GM12878 (cell line): ENCODE data around the gene UQCRFS1. TPM values are rescaled to one million over a fixed set of nuclear protein-coding genes. Genes with fewer than 3 reads are reported as not detected.

ENCODE experiments used
- ATAC-seq: fragments of 200-7000 bp; cut with Tn5 transposase; 3 replicates; pipeline ENCODE4 v1.9.1; 2020; ENCODE audit warnings: mild to moderate bottlenecking, moderate library complexity
- BruUV-seq: library from RNA; stranded (reverse); fragments of 400-500 nt; replicated peaks from 2 replicates; lab custom pipeline; 2021; lab: Mats Ljungman, UMichigan
- CTCF ChIA-PET: fragments of 300-600 bp; sonication (Branson Sonifier 250); formaldehyde crosslinking; extraction: SDS; loops from one replicate; lab custom pipeline; 2021; ENCODE audit warnings: inconsistent platforms; lab: Yijun Ruan, JAX
- POLR2A ChIA-PET: fragments of 350-600 bp; formaldehyde crosslinking; extraction: SDS; loops from one replicate; lab custom pipeline; 2021; ENCODE audit warnings: inconsistent platforms; lab: Charles Lee
- RAD21 ChIA-PET: fragments of 300-600 bp; sonication (Branson Sonifier 250); formaldehyde crosslinking; loops from one replicate; lab custom pipeline; 2023; ENCODE audit warnings: antibody characterized with exemption; ENCODE audit not compliant: unreplicated experiment; lab: Charles Lee
- SMC1A ChIA-PET: fragments of 300-600 bp; sonication (Branson Sonifier 250); formaldehyde crosslinking; loops from one replicate; lab custom pipeline; 2023; ENCODE audit not compliant: unreplicated experiment, uncharacterized antibody; lab: Charles Lee
- DNase-seq: peaks from one replicate; pipeline ENCODE4 v3.0.0-alpha.2; 2011; ENCODE audit warnings: low read depth, low spot score
- FAIRE-seq: peaks from 3 replicates; lab custom pipeline; 2011; peaks lifted over from hg19 to GRCh38; lab: Jason Lieb, UNC
- H2AFZ ChIP-seq: 2 replicates; pipeline ENCODE4 v1.6.0; 2011; ENCODE audit warnings: low read depth, low read length, control low read depth; ENCODE audit not compliant: control insufficient read depth
- H3K27ac ChIP-seq: 2 replicates; pipeline ENCODE4 v1.5.1; 2011; ENCODE audit warnings: control low read depth; ENCODE audit not compliant: control insufficient read depth, insufficient read depth
- H3K27me3 ChIP-seq, 2 experiments: replicated peaks in 1 of 2; 2 replicates each; pipeline versions ENCODE4 v1.6.0 to v1.6.1; 2011; ENCODE audit warnings: low read length in 1 of 2; ENCODE audit not compliant: control insufficient read depth in 2 of 2, insufficient read depth in 2 of 2
- H3K36me3 ChIP-seq, 2 experiments: 2 replicates each; pipeline ENCODE4 v1.5.1; 2011; ENCODE audit warnings: low read length in 1 of 2; ENCODE audit not compliant: control insufficient read depth in 2 of 2, insufficient read depth in 2 of 2
- H3K4me1 ChIP-seq: 2 replicates; pipeline ENCODE4 v1.6.1; 2011; ENCODE audit warnings: mild to moderate bottlenecking, low read length, moderate library complexity, mixed read lengths; ENCODE audit not compliant: control insufficient read depth, insufficient read depth
- H3K4me2 ChIP-seq: 2 replicates; pipeline ENCODE4 v1.6.0; 2011; ENCODE audit warnings: control low read depth; ENCODE audit not compliant: control insufficient read depth, insufficient read depth
- H3K4me3 ChIP-seq: fragments of 200-600 bp; sonication (generic); 2 replicates; pipeline ENCODE4 v1.5.1; 2016
- H3K79me2 ChIP-seq: 2 replicates; pipeline ENCODE4 v1.6.0; 2011; ENCODE audit warnings: low read length; ENCODE audit not compliant: control insufficient read depth, insufficient read depth
- H3K9ac ChIP-seq: 2 replicates; pipeline ENCODE4 v1.8.0; 2011; ENCODE audit warnings: low read length, control low read depth, mixed read lengths; ENCODE audit not compliant: control insufficient read depth, insufficient read depth
- H3K9me3 ChIP-seq: replicated peaks from 3 replicates; pipeline ENCODE4 v1.5.1; 2011; ENCODE audit warnings: mild to moderate bottlenecking, low read length; ENCODE audit not compliant: control insufficient read depth, insufficient read depth
- H4K20me1 ChIP-seq: 2 replicates; pipeline ENCODE4 v1.6.0; 2011; ENCODE audit not compliant: control insufficient read depth, insufficient read depth
- LARP7 ChIP-seq: fragments of 450-650 bp; IDR thresholded peaks from 2 replicates; pipeline ENCODE4 v1.6.1; 2017; ENCODE audit warnings: mild to moderate bottlenecking
- RB1 ChIP-seq: fragments of 450-650 bp; formaldehyde crosslinking; IDR thresholded peaks from 2 replicates; pipeline ENCODE4 v1.6.1; 2017; ENCODE audit warnings: mild to moderate bottlenecking, borderline replicate concordance
- TAF1 ChIP-seq: IDR thresholded peaks from 2 replicates; pipeline ENCODE4 v1.6.1; 2011; ENCODE audit warnings: mild to moderate bottlenecking, low read depth, low read length, borderline replicate concordance
- TCF7 ChIP-seq: IDR thresholded peaks from 2 replicates; pipeline ENCODE4 v1.6.1; 2014; ENCODE audit warnings: antibody characterized with exemption, borderline replicate concordance
- ZNF207 ChIP-seq: fragments of 450-650 bp; IDR thresholded peaks from 2 replicates; pipeline ENCODE4 v1.6.1; 2014; ENCODE audit warnings: antibody characterized with exemption, mild to moderate bottlenecking, borderline replicate concordance
- WGBS: methylation state at CpG from one replicate; pipeline ENCODE4 v1.1.6; 2016; ENCODE audit warnings: low lambda C conversion rate; ENCODE audit not compliant: insufficient replicate concordance, insufficient coverage; ENCODE audit errors: missing lambda C conversion rate; 5-methylcytosine and 5-hydroxymethylcytosine counted together
- in situ Hi-C: fragments of 300-500 bp; cut with MboI; formaldehyde crosslinking; loops from 9 replicates; pipeline ENCODE4 v1.14.3; 2018; ENCODE audit warnings: mixed read lengths
- intact Hi-C: fragments of 100-400 bp; cut with micrococcal nuclease; formaldehyde crosslinking; loops from one replicate; pipeline ENCODE4 v1.14.2; 2022; ENCODE audit not compliant: unreplicated experiment
- polyA plus RNA-seq, 11 experiments: library from polyadenylated mRNA; depleted of rRNA in 4 of 11; unstranded in 6 of 11; stranded (reverse) in 5 of 11; fragments of >200 nt; fragmentation: Nextera tagmentation in 4 of 11; fragmentation: Illumina TruSeq in 1 of 11; extraction: Ambion mirVana in 4 of 11; extraction: Trizol in 1 of 11; gene quantifications; 1 replicate in 1 of 11; 2 replicates in 10 of 11; pipeline versions ENCODE4 v1.2.1 to v1.2.3, GENCODE V29; 2011 to 2016; ENCODE audit warnings: inconsistent platforms in 2 of 11, missing spikeins in 2 of 11, low read depth in 1 of 11
- total RNA-seq, 4 experiments: library from RNA; depleted of rRNA in 3 of 4; stranded (reverse); fragments of >200 nt in 3 of 4; fragmentation: Illumina TruSeq in 1 of 4; extraction: Trizol in 1 of 4; gene quantifications; 2 replicates each; pipeline versions ENCODE4 v1.2.1 to v1.2.3, GENCODE V29; 2013 to 2021
- TF ChIP-seq, protein P1 (sequence below): IDR thresholded peaks from 2 replicates; pipeline ENCODE4 v1.6.1; 2011; ENCODE audit warnings: low read depth, low read length, improper control_type of control experiment, borderline replicate concordance

UQCRFS1 gene
- total and polyA plus RNA-seq, 10 of the 15 experiments (the other 5 are each of a cell fraction or from before 2014, with no cell fraction given): 9.3 to 125 (median 67.9) TPM

DNA sequence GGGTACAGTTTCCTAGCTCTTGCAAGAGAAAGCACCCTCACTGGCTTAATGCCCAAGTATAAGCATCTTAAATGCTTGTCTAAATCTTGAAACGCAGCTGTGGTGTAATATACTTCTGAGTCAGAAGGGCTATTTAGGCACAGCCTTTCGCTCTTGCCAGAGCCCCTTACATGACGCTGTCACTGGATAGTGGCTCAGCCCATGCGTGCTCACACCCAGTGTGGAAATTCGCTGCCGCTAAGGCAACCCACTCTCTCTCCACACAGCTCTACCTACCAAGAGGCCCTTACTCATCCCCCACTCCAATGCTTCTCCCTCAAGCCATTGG, 24.0 kb downstream of the UQCRFS1 start:
- Histone ChIP-seq H3K27ac (no peak overlapping the region), H2AFZ (no peak overlapping the region), H3K4me1 (no peaks in the 10 kb centered on the region), H3K9ac (no peak overlapping the region), H4K20me1 (no peaks in the 10 kb centered on the region), H3K79me2 (no peaks in the 10 kb centered on the region), H3K9me3 (no peaks in the 10 kb centered on the region; the same call in 1 of the 3 replicates), H3K4me3 (no peak overlapping the region), H3K36me3 (no peaks in the 10 kb centered on the region), H3K4me2 (no peak overlapping the region), H3K27me3 (no peaks in the 10 kb centered on the region)
- ChIA-PET RAD21 (no interaction called here), POLR2A (no interaction called here), SMC1A (no interaction called here), CTCF (no interaction called here)
- TF ChIP-seq TCF7: no peak
- WGBS: 59% methylated on average over 6 of the region's 6 CpGs
- no peak for DNase-seq
- intact Hi-C loops: no loop called here
- no peak for ATAC-seq
- FAIRE-seq: no peak
- in situ Hi-C loops: no loop called here
- BruUV-seq: no TSS peak

DNA sequence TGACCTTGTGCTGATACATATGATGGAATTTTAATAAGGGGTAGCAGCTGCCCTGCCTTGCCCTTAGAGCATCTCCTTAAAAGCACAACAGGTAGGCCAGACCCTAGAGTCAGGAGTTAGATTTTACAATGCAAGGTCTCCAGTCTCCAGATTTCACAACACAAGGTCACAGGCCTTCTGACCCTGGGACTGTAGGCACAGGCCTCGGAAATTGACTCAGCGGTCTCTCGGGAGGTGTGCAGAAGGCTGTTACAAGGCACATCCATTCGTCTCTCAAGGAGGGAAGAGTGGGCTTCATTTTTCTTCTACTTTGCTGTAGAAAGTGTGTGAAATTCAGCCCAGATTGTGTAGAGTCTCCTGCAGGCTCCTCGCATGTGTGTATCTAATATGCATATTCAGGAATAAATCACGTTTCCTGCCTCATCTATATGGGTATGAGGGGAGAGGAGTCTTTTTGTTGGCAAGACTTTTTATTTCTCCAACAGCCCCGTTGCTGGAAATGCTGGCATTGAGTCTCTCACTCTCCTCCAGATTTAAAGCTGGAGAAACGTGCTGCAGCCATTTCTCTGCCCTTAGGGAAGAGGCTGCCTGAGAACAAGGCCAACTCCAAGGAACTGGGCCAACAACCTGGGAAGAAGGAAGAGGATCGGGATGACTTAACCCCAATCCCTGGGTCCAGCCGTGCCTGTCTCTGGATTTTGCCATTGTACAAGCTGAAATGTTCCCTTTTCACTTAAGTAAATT, 24.5 kb downstream of the UQCRFS1 start:
- intact Hi-C loops: no loop called here

More for the DNA sequence above, 24.5 kb downstream of the UQCRFS1 start:
- in situ Hi-C loops: no loop called here
- no peaks in the 10 kb centered on the region for H4K20me1 ChIP-seq
- POLR2A ChIA-PET: no interaction called here
- no peak for ATAC-seq
- no peak overlapping the region for H3K9ac ChIP-seq
- no peaks in the 10 kb centered on the region; the same call in 1 of the 3 replicates for H3K9me3 ChIP-seq
- H3K36me3 ChIP-seq: no peaks in the 10 kb centered on the region
- no peaks in the 10 kb centered on the region for H3K4me1 ChIP-seq
- 26% methylated on average over 10 of the region's 10 CpGs for WGBS
- H3K27ac ChIP-seq: no peak overlapping the region
- no peak for FAIRE-seq
- no peaks in the 10 kb centered on the region for H3K27me3 ChIP-seq
- RAD21 ChIA-PET: no interaction called here
- TF ChIP-seq RB1: no peak
- TF ChIP-seq, protein P1, sequence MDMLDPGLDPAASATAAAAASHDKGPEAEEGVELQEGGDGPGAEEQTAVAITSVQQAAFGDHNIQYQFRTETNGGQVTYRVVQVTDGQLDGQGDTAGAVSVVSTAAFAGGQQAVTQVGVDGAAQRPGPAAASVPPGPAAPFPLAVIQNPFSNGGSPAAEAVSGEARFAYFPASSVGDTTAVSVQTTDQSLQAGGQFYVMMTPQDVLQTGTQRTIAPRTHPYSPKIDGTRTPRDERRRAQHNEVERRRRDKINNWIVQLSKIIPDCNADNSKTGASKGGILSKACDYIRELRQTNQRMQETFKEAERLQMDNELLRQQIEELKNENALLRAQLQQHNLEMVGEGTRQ: no peak
- TF ChIP-seq LARP7: no peak
- no peak for TF ChIP-seq ZNF207
- no peak for TF ChIP-seq TAF1
- H3K4me2 ChIP-seq: no peak overlapping the region
- BruUV-seq: no TSS peak
- no peak overlapping the region for H3K4me3 ChIP-seq
- CTCF ChIA-PET: no interaction called here
- H2AFZ ChIP-seq: no peak overlapping the region
- SMC1A ChIA-PET: no interaction called here
- no peaks in the 10 kb centered on the region for H3K79me2 ChIP-seq
- no peak for DNase-seq
